HG03342 (cell line): ENCODE results near the gene AK8.
A peak's percentile ranks its signal among the peaks of the same experiment; 100 is the strongest.

Experiments used
- ATAC-seq: cut with Tn5 transposase; IDR thresholded peaks from one replicate; pipeline ENCODE4 v1.9.1; 2021; ENCODE audit warnings: mild to moderate bottlenecking, moderate library complexity; ENCODE audit not compliant: unreplicated experiment

Gene AK8

GRCh38 chr9:132888151-132888550 is 10.1 kb upstream of the AK8 start:
- no peak for ATAC-seq

GRCh38 chr9:132887181-132888120 is 9.4 kb upstream of the AK8 start:
- ATAC-seq, result no peak

GRCh38 chr9:132886334-132886725 is 8.2 kb upstream of the AK8 start:
- no peak for ATAC-seq

GRCh38 chr9:132885720-132886333 is 7.7 kb upstream of the AK8 start:
- ATAC-seq, result no peak

- ATAC-seq, result no peak
Measured at GRCh38 chr9:132883349-132884294, 5.5 kb upstream of the AK8 start.

GRCh38 chr9:132882616-132883015 is 4.5 kb upstream of the AK8 start:
- no peak for ATAC-seq

GRCh38 chr9:132881826-132882225 is 3.7 kb upstream of the AK8 start:
- ATAC-seq, result no peak

GRCh38 chr9:132880324-132880661 is 2.2 kb upstream of the AK8 start:
- no peak for ATAC-seq

- ATAC-seq, result no peak
Measured at GRCh38 chr9:132879457-132880323, 1.6 kb upstream of the AK8 start.

GRCh38 chr9:132878695-132879456 is 792 bp upstream of the AK8 start, which contains the start of gene SPACA9:
TSS of gene SPACA9 (plus strand) at chr9:132878898. CDS start at chr9:132883948, 5,050 bp downstream.
- ATAC-seq, result peak; percentile 21

GRCh38 chr9:132877458-132877823 is 643 bp downstream of the AK8 start:
- no peak for ATAC-seq

GRCh38 chr9:132876849-132877248 is 1.2 kb downstream of the AK8 start:
- no peak for ATAC-seq

GRCh38 chr9:132875159-132875558 is 2.9 kb downstream of the AK8 start:
- ATAC-seq, result no peak

GRCh38 chr9:132873403-132873802 is 4.7 kb downstream of the AK8 start:
- ATAC-seq, result no peak

- no peak for ATAC-seq
Measured at GRCh38 chr9:132869266-132869665, 8.8 kb downstream of the AK8 start.

- no peak for ATAC-seq
Measured at GRCh38 chr9:132866898-132867297, 11.2 kb downstream of the AK8 start.

GRCh38 chr9:132864691-132865090 is 13.4 kb downstream of the AK8 start:
- ATAC-seq, result no peak

- ATAC-seq, result no peak
Measured at GRCh38 chr9:132864277-132864676, 13.8 kb downstream of the AK8 start.

GRCh38 chr9:132863096-132863495 is 15.0 kb downstream of the AK8 start:
- ATAC-seq, result no peak

GRCh38 chr9:132862533-132862932 is 15.6 kb downstream of the AK8 start:
- no peak for ATAC-seq
